Fibroblast of skin of left biceps (primary cell): Measurements from ENCODE around the gene MYL7.
"Not testable (repeated sequence)": the region's sequence is repeated elsewhere in the genome, so short reads cannot be mapped to it uniquely, and the experiment has no call there.

Experiments
- DNase-seq, 2 experiments: peaks; one replicate each; pipeline ENCODE4 v3.0.0-alpha.2; 2013; ENCODE audit warnings: low read depth in 2 of 2

Gene MYL7

GRCh38 chr7:44172352-44172751, 31.2 kb upstream of the MYL7 start:
- DNase-seq, result no peak

- DNase-seq, result not testable (repeated sequence)
Observed at GRCh38 chr7:44171901-44172300, 30.8 kb upstream of the MYL7 start.

GRCh38 chr7:44167920-44168319, 26.8 kb upstream of the MYL7 start:
- DNase-seq, result no peak

- peak; percentile 21 to 26 for DNase-seq
Observed at GRCh38 chr7:44163591-44163990, 22.5 kb upstream of the MYL7 start.

GRCh38 chr7:44162785-44163395, 21.8 kb upstream of the MYL7 start:
- no peak for DNase-seq

GRCh38 chr7:44162179-44162578, 21.0 kb upstream of the MYL7 start:
- DNase-seq, result no peak

GRCh38 chr7:44161371-44161770, 20.2 kb upstream of the MYL7 start:
- DNase-seq, result no peak

- no peak for DNase-seq
Observed at GRCh38 chr7:44159824-44160630, 18.9 kb upstream of the MYL7 start.

- DNase-seq, result no peak
Observed at GRCh38 chr7:44158873-44159631, 17.9 kb upstream of the MYL7 start.

GRCh38 chr7:44158096-44158872, 17.2 kb upstream of the MYL7 start:
- DNase-seq, result no peak

GRCh38 chr7:44157116-44158080, 16.3 kb upstream of the MYL7 start:
- no peak for DNase-seq

GRCh38 chr7:44156453-44157010, 15.4 kb upstream of the MYL7 start:
- DNase-seq, result no peak

- DNase-seq, result no peak
Observed at GRCh38 chr7:44155191-44156185, 14.4 kb upstream of the MYL7 start.

GRCh38 chr7:44154703-44155102, 13.6 kb upstream of the MYL7 start:
- no peak for DNase-seq

GRCh38 chr7:44153948-44154335, 12.8 kb upstream of the MYL7 start:
- no peak for DNase-seq

GRCh38 chr7:44152971-44153947, 12.1 kb upstream of the MYL7 start:
- no peak for DNase-seq

- no peak for DNase-seq
Observed at GRCh38 chr7:44151956-44152355, 10.8 kb upstream of the MYL7 start.
